NOMO-1 (cell line): Measurements from ENCODE around the gene DIS3L2.
"Not testable (repeated sequence)": the region's sequence is repeated elsewhere in the genome, so short reads cannot be mapped to it uniquely, and the experiment has no call there.

ENCODE experiments used
- DNase-seq, 2 experiments: peaks; one replicate each; lab custom pipeline; 2025; ENCODE audit not compliant: unreplicated experiment in 2 of 2; lab: John Stamatoyannopoulos, UW

Gene DIS3L2

DNA sequence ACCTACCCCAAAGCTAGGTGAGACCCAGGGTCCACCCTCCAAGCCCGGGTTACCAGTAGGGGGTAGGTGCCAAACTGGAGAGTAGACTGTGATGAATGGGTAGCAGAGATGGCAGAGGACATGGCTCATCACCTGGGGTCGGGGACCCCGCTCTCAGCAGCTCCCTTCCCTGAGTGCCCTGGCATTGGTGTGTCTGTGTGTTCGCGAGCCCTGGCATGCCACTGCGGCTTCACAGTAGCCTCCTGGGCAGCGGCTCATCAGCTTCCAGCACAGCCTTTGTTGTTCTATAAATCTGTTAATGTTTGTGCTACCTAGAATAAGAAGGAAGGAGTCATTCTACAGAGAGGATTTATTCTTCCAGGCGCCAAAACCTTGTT, 354.4 kb downstream of the DIS3L2 start:
- DNase-seq = no peak

DNA sequence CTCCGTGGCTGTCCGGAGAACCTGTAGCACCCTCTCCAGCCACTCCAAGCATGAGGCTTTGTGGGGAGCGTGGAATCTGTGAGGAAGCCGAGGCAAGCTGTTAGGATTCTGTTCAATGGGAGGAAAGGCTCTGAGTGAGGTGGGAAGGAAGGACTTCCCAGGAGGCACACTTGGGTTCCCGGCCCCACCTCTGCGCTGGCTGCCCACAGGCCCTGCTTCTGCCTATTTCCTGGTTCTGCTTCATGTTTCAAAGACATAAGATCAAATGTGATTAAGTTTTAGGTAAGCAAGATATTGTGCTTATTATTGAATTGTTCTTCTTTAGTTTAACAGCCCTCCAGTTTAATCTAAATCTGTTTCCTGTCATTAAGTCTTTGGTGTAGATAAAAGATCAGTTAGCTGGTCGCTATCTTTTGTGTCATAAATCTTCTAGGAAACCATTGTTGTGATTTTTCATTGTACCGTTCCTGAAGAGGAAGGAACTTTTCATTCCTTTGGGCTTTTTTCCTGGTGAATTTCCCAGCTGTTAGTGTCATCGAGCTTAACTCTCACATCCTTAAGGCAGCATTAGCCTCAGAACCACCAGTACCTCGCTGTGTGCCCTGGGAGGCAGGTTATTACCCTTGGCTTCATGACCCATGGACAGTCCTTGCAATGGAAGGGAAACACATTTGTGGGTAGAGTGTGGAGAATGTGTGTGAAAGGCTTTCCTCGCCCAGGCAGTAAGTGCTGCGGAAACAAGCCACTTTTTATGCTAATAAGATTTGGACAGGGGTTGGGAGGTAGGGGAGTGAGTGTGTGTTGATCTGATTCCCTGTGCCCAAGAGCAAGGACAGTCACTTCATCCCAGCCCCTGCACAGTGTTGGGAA, 355.2 kb downstream of the DIS3L2 start:
- no peak for DNase-seq

DNA sequence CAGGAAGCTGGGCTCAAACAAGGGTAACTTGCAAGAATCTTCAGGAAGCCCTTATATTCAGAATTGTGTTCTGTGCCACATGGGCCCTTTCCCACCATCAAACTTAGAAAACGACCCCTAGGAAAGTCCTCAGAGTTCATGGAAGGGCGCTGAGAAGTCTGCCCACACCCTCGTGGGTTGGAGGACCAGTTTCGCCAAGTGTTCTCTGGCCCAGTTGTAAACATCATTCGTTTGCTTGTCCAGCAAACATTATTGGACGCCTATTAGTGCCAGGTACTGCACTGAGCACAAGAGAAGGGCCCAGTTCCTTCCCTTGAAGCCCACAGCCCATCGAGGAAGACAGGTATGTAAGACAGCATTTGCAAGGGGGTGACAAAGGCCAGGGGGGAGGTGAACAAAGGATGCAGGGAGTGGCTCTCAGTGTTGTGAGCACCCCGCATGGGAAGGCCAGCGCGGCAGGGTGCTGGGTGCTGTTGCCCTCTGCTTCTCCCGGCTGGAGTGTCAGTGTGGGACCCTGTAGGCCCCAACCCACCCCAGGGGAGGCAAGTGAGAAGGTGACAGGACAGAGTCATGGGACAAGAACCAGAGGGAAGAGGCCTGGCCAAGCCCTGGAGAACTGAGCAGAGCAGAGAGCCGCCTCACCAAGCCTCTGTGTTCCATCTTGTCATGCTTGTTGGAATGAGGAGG, 356.8 kb downstream of the DIS3L2 start:
- DNase-seq = no peak

DNA sequence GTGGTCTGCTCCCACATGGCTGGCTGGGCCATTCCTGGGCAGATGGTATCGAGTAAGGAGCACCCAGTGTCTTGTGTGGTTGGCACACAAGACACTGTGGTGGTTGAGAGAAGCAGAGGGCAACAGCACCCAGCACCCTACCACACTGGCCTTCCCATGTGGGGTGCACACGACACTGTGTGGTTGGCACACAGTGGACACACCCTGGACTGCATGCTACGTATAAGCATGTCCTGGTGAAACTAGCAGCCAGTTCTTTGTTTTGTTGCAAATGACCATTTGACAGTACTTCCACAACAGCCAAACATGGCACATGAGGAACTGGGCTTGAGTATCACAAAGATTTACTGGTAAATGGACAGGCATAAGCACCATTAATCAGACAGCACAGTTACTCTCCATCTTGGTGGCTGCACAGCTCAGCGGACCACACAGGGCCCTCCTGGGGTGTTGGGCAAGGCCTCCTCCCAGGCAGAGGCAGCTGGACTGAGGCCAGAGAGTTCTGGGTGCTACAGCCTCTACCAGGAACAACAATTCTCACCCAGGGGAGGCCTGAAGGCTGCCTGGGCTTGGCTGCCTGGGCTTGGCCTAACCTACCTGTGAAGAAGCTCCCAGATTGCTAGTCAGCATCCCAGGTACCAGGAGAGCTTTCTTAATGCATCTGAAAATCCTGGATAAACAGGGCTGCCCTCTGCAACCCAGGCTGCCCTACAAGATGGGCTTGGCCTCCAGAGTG, 357.7 kb downstream of the DIS3L2 start:
- DNase-seq = no peak

DNA sequence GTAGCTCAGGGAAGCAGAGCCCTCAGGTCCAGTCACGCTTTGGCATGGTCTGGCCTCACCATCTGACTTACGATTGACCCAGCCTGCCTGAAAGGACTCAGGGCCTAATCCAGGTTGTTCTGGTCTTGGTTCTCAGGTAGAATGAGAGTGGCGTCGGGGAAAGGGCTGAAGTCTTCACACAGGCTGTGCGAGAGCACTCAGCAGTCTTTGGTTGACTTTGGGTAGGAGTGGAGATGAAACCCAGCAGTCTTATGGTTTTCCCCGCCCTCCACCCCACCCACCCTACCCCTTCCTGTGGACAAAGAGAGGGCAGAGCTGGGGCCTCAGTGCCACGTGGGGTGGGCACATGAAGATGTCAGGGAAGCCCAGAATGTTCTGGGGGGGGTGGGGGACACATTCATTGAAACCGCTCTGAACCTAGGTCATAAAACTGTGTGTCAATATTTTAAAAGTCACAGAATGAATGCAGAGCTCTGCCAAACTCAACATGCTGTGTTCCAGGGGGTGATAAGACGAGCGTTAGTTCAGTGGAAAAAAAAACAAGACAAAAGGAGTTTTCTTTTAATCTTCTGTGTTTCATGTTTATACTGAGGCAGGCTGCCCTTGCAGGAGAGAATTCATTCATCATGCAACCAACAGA, 358.4 kb downstream of the DIS3L2 start:
- no peak for DNase-seq

DNA sequence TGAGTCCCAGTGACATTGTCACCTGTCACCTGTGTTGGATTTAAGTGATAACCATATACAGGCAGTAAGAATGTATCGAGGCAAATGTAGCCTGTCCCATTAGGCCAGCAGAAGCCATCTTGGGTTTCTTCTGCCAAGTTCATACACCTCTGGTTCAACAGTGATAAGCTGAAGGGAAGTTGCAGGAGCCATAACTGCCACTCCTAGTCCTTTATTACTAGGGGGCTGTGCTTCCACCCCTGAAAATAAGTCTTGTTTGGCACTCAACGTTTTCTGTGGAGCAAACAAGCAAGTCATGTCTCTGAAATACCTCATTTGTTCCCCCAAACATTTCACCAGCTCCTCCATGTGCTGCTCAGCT, 358.9 kb downstream of the DIS3L2 start:
- DNase-seq = no peak

DNA sequence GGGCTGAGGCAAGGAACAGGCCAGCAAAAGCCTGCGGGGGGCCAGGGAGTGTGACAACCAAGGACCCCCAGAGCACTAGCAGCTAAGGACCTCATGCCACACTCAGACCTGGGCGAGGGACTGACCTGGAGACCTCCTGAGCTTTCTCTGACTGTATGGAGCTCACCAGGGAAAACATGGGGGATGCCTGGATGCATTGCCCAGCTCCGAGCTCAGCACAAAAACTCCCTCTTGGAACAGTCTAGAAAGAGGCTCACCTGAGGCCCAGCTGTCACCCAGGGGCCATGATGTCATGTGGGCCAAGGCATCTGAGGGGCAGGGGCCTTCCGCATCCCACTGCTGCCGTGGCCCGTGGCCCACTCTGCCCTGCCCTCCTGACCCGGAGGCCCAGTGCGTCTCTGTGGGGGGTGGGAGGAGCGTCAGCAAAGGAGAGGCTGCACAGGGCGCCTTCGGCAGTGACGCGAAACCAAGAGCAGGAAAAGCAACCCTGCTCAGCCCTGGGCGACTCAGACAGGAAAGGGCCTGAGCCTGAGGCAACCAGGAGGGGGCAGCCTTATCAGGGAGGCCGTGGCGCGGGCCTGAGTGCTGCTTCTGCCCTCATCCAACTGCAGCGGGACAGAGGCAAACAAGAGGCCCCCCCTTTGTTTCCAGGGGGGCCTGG, 359.8 kb downstream of the DIS3L2 start:
- DNase-seq = no peak

DNA sequence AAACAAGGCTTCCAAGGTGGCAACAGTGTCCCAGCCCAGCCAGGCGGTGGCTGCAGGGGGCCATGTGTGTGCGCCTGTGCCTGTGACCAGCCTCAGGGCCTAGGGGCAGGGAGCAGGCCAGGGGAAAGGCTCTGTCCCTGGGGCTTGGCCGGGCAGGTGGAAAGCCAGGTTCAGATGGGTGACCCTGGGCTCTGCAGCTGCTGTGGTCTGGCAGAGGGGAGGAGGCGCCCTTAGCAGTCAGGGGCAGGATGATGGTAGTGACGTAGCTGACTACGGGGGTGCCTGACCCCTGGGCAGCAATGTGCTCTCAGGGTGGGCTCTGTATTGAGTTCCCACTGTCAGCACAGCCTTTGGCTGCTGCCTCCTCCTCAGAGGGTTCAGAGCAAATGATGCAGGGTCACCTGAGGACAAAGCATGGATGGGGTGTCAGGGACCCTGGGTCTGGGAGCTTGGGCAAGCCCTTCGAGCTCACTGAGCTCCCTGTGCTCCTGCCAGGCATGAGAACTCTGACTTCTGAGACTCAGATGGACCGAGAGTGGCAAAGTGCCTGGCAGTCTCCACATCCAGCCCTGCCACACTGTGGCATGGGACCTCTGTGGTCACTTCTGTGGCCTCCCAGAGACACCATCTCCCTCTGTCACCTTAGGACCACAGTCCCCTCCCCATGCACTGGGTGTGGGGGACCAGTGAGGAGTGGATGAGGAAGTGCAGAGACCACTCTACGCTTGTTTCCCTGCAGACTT, 360.5 kb downstream of the DIS3L2 start:
- no peak for DNase-seq

DNA sequence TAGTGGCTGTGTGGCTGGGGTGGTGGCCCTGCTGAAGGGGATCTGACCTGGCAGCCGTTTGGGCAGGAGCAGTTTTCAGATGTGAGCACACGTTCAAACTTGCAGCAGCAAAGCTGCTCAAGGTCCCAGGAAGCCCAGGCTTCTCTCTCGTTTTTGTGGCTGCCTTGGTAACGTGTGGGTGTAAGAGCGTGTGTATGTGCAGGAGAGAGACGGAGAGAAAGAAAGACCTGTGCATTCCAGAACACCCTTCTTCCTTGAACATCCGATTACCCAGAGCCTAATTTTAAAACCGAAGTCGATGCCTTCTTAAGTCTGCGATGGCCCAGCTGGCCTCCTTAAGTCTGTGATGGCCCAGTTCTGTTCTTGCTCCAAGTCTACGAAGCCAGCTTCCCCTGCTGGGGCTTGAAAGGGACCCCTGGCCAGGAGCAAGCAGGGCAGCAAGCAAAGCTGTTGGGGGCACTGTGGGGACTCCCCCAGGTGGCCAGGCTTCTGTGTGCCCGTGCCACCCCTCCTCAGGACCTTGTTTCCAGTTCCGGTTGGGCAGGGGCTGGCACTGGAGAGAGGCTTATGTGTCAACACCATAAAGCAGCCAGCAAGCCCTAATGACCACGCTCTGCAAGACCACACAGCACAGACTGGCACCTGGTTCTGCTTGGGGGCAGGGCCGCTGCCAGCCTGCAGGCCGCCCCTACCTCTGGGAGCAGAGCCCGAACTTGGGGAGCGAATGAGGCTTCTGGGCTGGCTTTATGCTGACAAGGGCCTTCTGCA, 361.2 kb downstream of the DIS3L2 start:
- no peak for DNase-seq

DNA sequence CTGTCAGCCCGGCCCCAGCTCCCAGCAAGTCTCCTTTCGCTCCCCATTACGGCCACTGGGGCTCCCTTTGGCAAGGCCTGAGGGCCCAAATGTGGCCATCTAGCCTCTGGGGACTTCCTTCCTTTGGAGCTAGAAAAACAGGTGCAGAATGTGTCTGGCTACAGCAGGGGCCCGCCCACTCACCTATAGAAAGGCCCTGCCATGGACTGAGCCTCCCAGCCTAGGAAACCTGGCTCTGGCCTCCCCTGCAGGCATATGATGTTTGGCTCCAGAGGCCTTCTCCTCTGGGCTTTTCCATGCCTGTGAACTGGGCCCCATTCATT, 361.8 kb downstream of the DIS3L2 start:
- no peak for DNase-seq

DNA sequence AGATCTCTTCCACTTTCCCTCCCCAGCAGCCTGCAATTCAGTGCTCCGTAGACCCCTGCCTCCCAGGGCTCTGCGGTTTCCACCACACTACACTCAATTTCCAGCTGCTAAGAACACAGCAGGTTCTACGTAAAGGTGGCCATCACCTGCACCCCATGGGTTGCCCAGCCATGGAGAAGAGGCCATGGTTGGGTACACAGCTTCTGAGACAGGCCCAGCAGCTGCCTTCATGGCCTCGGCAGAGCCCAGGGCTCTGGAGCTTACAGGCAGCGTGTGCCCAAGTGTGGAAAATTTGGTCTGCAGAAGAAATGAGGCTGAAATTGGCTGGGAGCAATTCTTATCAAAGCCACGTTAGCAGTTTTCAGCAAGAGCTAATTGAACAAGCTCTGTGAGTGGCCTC, 362.5 kb downstream of the DIS3L2 start:
- not testable (repeated sequence) for DNase-seq

DNA sequence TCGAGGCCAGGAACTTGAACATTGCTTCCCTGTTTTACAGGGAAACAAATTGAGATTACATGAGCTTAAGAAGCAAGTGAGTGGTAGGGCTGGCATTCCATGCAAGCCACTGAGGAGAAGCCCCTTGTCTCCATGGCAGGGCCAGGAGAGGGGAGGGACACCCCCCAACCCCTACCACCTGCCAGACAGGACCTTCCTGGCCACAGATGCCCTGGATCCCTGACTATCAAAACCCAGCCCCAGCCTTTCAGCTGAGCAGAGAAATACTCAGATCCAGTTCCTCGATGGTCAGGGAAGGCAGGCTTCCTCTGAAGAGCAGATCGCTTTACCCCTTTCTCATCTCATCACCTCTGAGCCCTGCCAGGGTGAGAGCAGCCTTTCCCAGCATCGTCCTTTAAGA, 363.3 kb downstream of the DIS3L2 start:
- DNase-seq = no peak

DNA sequence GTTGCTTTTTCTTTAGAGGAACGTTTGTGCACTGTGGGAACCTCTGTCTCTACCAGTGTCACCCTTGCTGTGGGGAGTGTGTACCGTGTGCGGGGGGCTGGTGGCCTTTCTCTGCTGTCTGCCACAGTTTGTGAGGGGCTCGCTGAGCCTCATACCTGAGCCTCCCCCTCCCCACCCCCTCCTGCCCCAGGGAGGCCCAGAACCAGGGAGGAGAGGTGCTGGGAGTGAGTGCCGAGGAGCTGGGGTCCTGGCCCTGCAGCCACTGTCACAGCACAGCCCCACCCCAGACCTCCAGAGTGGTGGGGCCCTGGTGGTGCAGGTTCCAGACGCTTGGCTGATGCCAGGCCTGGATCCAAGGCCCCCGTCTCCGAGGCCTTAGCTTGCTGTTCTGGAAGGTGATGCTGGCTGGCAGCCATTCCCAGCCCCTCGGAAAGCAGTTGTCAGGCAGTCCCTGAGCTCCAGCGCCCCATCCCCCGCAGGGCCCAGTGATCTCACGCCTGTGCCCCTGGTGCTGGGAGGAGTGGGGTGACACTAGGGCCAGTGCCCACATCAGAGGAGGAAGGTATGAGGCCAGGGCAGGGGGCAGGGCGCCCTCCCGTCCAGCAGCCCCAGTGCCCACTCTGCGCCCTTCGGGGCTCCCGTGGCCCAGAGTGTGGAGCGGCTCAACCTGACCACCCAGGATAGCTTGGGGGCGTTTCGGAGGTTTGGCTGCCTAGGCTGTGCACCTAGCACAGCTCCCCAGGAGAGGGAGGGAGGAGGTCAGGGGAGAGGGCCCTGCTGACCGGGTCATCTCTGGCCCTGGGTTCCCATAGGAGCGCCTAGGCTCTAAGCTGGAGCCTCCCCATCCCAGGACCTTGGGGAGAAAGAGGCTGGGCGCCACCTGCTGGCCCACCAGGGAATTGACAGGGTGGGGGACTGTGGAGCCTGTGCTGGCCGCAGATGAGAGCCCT, 364.1 kb downstream of the DIS3L2 start:
- no peak for DNase-seq

DNA sequence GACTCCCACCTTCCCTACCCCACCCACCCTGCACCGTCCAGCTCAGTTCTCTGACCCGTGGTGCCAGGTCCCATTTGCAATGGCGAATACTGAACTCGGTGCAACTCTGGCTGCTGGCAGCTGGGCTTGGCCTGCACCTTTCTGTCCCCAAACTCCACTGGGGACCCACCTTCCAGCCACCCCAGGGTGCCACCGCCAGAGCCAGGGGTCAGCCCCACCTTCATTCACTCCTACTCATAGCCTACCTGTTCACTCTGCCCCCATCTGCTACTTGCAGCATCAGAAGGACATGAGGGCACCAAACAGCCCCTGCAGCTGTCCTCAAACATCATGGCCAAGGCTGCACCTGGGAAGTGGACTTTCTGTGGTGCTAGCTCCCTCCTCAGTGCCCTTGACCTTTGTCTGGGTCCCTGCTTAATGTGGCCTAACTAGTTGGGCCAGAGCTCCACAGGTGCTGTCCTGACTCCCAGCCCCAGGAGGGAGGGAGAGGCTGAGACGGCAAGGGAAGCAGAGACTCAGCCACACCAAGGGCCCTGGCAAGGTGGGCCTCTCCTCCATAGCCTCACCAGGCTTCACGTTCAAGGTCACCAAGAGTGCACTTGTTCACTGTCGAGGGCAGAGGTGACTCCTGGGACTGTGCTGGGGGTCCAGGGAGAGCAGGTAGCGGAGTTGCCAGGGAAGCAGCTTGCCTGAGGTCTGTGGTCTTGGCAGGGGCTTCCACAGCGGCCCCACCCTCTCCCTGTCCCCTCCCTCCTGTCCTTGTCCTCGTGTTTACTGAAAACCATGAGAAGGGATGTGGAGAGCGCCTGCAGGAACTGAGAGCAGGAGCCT, 365.0 kb downstream of the DIS3L2 start:
- not testable (repeated sequence) for DNase-seq

DNA sequence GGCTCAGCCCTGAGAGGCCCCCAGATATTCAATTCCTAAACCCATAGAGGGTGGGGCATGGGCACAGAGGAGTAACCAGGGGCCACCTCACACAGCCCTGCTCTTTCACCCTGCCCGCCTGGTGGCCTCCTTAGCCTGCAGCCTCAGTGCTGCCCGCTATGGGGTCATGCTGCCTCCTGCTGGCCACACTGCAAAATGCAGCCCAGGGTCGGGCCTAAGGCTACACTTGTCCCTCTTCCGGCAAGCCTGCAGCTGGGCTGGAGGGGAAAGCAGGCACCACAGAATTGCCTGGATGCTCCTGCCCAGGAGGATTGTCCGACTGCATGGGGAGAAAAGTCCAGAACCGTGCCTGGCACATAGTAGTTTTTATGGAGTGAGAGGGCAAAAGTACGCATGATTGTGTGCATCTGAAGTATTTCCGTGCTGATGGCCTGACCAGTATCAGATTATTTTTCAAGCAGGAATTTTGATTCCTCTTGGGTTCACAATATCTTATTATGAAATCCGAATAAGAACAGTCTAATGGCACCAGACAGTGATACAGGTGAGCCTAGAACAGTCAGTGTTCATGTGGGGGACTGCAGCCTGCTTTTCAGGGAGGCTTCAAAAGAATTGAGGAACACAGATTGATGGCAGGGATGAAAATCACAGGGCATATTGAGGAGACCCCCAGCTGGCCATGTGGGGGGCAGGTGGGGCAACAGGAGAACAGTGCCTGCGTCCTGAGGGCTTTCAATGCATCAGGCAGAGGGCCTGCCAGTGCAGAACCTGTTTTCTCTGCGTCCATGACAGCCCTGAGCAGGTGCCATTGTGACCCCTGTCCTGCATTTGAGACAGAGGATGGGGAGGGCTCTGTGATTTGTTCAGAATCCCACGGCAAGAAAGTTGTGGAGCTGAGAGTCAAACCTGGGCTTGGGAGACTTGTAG, 365.9 kb downstream of the DIS3L2 start:
- peak; percentile 5 to 63 for DNase-seq

DNA sequence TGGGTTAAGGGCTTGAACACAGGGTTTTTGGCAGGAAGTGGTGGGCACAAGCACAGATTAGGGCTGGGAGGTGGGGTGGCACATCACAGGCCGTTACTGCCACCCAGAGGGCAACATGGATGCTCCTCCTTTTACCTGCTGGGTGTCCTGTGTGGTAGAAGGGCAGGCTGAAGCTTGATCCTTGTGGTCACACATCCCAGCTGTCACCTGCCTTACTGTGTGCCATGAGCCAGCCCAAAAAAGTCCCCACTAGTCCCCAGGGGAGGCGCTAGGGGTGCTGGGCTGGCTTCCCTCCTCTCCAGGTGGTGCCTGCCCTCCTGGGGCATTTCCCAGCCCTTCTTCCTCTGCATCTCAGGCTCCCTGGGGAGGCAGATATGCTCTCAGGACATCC, 366.5 kb downstream of the DIS3L2 start:
- DNase-seq = no peak
